ENCODE results near the gene SLC35B2.

Gene SLC35B2

DNA sequence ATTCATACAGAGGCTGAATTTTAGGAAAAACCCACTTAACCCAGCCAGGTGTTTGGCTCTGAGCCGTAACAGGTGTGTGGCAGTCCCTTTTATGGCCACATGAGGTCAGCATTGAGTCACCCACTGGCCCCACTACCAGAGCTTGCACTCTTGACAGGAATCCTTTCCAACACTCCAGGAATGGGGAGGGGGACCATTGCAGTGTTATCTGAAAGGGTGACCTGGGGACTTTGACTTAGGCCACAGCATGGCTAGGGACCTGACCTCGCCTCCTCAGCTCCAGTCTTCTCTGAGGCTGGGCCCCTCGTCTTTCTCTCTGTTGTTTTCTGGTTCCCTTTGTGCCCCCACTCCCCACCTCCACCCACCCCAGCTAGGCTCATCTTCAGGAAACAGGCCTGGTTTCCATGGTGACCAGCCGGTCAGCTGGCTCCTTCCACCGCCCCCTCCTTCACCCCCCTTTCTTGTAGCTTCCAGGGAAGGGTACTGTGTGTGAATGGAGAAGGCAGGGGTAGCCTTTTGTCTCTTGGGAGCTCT is 10.8 kb upstream of the SLC35B2 start:
- no peak for DNase-seq (ENCODE audit: low read depth in 2 of 2)

DNA sequence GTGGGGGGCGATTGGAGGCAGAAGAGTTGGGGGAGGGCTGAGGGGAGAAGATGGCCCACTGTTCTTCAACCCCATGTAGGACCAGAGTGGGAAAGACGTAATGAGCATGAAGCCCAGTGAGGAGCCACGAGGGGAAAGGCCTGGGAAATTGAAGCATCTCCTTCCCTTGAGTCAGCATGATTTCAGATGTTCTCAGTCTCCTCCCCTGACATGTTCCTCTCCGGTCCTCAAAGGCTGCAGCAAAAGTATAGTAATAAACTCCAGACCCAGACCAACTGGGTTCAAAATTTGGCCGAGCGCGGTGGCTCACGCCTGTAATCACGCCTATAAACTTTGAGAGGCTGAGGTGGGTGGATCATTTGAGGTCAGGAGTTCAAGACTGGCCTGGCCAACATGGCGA is 9.9 kb upstream of the SLC35B2 start:
- DNase-seq (ENCODE audit: low read depth in 2 of 2) = no peak

DNA sequence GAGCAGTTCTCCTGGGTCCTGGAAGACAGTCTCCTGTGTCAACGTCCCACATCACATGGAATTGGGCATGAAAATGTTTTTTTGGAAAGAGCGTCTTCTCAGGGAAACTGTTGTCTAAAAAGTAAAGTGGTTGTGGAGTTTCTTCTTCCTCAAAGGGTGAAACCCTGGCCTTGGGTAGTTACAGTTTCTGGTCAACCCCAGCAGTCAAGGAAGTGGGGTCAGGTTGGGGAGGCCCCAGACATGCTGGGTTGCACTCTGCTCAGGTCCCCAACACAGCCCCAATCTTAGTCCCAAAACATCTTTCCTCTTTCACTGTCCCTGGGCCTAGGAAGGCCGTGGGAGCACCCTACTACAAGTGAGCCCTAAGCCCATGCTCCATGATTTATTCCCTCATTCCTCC is 9.0 kb upstream of the SLC35B2 start:
- no peak for DNase-seq (ENCODE audit: low read depth in 2 of 2)

DNA sequence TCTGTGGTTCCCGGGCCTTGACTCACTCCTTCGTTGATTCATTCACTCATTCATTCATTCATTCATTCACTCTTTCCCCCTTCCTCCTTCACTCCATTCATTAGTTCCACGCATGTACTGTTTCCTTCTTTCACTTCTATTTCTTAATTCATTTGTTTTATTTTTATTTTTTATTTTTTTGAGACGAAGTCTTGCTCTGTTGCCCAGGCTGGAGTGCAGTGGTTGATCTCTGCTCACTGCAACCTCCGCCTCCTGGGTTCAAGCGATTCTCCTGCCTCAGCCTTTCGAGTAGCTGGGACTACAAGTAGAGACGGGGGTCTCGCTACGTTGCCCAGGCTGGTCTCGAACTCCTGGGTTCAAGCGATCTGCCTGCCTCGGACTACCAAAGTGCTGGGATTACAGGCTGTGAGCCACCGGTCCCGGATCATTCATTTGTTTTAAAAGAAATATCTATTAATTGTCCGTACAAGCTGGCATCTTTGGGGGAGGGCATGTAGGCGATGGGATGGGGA is 8.4 kb upstream of the SLC35B2 start:
- DNase-seq (ENCODE audit: low read depth in 2 of 2) = no peak

DNA sequence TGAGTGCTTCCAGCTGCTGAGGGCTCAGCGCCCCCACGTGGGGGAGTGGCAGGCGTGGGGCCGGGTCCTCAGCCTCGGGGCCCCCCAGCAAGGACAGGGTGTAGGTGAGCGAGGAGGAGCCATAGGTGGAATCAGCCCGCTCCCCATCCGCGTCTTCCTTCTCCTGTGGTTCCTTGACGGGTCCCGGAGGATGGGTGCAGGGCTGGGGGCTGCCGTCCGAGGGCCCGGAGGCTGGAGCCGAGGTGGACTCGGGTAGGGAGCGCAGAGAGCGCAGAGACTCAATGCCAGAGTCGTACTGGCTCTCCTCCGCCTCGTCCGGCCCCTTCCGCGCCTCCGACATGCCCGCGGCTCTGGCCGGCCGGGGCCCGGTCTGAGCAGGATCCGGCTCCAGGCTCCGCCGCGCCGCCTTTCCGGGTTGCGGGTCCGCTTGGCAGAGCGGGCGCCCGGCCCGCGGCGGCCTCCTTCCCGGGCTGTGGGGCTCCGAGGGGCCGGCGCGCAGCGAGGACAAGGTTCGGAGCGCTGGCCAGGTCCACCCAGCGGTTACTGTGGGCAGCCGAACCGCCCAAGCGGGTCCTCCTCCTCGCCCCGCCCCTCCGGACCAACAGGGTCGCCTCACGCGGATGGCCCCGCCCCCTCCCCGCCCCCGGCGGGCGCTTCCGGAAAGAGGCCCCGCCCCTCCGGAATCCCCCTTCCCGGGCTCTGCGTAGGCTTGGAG is 7.8 kb upstream of the SLC35B2 start, which contains the start of gene NFKBIE:
Gene NFKBIE (minus strand): TSS at position 545 of the 715 bp plus-strand sequence. CDS start 205 bp downstream, at position 340.
- DNase-seq (ENCODE audit: low read depth in 2 of 2) = peak; percentile 66

DNA sequence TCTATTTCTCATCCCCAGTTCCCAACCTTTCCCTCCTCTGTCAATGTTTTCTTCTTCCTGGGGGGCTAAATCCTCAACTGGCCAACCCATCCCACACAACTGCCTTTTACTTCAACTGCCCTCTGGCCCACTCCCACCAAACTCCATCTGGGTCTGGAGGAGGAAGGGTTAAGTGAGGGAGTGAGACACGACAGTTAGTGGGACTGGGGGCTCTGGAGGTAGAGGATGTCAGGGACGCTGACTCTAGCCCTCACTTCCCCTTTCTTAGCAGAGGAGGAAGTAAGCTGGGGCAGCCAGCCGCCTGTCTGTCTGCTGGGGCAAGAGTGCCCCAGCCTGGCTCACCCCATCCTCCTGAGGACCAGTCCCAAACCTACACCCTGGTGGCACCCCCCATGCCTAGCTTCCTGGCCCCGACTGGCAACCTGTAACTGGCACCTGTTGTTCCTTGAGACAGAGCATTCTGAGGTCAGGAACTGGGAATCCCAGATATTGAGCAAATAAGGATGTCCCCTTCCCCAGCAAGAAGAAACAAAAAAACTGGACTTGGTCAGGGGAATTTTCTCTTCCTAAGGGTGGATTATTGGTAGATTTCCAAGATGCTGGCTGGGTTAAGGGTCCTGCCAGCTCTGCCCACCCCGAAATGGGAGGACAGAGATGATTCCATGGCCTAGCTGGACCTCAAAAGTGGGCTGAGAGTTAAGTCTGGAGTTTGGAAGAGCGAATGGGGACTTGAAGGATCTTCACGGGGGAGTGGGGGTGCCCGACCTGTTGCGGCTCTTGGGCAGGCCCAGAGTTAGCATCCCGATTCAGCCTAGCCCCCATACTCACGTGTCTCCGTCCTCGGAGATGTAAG is 7.1 kb upstream of the SLC35B2 start:
- no peak for DNase-seq (ENCODE audit: low read depth in 2 of 2)

DNA sequence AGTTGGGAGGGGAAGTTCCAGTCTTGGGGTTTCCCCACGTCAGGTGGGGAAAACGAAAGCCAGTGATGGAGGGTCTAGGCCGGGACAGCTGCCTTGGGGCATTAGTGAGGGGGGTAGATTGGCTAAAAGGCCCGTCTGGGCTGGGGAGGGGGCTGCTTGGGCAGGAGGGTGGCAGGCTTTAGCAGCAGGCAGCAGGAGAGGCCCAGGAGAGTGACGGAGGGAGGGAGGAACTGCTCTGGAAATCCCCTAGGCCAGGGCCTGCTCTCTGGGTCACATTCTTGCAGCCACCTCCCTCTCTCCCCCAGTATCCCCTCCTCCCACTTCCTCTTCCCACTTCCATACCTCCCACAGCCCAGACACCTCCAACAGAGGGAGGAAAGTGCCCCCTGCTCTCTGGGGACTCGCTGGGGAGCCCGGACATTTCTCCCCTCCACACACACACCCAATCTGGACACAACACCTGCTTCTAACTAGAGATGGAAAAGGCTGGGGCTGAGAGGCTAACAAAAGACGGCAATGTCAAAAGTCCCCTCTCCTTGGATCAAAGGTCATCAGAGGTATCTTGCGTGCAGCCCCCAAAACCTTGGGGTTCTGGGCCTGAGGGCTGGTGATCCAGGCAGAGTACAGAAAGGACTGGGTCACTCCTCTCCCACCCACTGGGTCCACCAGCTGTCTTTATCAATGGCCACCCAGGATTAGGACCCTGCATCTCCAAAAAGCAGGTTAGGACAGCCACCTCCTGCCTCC is 6.2 kb upstream of the SLC35B2 start:
- DNase-seq (ENCODE audit: low read depth in 2 of 2) = no peak

DNA sequence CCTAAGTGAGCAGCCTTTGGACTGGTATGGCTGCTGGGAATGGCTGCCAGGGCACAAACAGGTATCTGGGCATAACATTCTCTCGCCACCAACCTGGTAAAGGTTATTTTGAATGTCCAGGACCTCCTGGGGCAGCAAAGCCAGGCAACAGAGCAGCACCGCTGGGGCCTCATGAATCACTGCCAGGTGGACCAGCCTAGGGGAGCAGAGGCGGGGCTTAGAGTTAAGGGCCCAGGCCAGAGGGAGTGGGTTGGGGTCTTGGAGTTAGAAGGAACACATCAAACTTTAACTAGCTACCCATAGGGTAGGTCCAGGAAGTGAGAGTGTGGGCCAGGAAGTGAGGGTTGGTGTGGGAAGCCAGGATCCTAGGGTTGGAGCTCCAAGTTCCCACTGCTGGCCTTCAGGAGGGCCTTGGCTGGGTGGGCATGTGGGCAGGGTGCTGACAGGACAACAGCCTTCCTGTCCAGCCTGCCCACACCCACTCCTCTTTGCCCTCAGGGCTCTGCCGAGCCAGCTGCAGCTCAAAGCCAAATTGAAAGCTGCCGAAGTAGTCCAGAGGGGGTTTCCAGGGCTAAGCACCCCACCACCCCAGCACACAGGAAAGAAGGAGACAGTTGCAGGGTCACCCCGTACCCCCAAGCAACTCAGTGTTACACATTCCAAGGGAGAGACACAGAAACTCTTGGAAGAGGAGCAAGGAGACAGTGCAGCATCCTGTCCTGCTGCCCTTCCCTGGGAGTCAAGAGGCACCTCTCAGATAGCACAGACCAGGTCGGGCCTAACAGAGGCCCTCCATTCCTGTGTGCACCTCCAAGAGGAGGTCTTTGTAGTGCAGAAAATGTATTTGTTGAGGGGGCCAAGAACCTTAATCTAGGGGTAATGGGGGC is 5.4 kb upstream of the SLC35B2 start:
- no peak for DNase-seq (ENCODE audit: low read depth in 2 of 2)

DNA sequence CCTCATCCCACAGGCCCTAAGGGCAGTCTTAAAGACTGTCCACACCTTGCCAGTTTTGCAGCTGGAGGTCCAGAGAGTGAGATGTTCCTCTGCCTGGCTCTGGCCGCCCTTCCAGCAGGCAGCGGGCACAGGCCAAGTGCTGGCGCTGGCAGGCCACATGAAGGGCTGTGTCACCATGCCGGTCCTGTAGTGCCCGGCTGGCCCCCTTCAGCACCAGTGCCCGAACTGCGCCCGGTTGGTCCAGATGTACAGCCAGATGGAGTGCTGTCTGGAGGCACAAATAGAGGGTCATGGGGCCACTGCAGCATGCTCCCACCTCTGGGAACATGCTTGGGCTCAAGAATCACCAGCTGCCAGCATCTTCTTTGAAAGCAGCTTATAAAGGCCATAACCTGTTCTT is 4.3 kb upstream of the SLC35B2 start:
- DNase-seq (ENCODE audit: low read depth in 2 of 2) = no peak

DNA sequence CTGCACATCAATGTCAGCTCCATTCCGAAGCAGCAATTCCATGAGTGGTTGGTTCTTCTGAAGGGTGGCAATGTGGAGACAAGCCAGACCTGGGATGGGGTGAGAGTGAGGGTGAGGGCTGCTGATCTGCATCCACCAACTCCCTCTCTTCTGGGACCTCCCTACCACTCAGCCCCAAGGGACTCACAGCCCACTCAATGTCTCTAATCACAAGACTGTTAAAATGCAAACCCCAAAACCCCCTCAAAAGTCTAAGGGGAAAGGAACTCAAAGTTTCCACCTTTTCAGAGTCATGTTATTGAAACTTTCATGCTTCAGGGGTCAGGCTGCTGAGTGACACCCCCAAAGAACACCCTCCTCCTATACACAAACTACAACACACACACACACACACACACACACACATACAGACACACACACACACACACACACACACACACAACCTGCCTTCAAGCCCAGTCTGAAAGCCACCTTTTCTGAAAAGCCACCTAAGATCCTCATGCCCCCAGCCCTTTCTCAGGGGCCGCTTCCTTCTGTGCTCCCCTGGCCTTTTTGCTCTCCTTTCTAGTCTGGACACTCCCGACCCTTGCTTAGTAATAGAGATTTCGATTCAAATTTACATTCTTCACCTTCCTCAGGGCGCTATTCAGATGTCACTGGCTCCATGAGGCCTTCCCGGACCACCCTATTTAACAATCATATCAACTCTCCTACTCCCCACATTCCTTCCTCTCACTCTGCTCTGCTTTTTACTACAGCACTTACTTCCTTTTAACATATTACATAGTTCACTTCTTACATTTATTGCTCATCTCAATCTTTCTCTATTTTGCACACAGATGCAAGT is 3.3 kb upstream of the SLC35B2 start:
- no peak for DNase-seq (ENCODE audit: low read depth in 2 of 2)

DNA sequence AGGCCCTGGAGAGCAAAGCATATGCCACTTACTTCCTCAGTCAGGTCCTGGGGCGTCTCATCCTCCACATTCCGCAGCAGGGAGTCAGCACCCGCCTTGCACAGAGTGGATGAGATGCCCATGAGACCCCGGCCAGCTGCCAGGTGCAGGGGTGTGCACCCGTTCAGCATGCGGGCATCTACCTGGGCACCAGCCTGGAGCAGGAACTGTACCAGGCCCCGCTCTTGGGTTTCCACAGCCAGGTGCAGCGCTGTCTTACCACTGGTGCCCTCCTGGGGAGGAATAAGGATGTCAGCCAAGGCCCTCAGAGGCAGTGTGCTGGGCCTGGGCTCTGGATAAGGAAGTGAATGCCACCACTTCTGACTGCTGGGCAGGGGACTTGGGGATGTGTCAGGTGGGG is 2.7 kb upstream of the SLC35B2 start:
- no peak for DNase-seq (ENCODE audit: low read depth in 2 of 2)

DNA sequence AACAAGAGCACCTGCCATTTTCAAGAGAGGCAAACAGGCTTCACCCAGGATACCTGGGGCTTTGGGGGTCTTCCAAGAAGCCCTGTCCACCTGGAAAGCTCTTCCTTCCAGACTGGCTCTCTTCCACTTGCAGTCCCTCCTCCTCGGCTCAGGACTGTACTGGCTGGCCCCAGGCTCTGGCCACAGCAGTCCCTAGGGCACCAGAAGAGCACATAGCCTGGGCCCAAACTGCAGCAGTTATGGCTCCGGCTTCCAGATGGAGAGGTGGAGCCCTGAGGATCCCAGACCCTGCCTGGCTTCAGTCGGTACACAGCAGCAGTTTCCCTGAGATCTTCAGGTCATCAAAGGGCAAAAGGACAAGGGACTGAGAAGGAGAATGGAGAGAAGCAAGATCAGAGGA is 1.6 kb upstream of the SLC35B2 start:
- DNase-seq (ENCODE audit: low read depth in 2 of 2) = no peak

DNA sequence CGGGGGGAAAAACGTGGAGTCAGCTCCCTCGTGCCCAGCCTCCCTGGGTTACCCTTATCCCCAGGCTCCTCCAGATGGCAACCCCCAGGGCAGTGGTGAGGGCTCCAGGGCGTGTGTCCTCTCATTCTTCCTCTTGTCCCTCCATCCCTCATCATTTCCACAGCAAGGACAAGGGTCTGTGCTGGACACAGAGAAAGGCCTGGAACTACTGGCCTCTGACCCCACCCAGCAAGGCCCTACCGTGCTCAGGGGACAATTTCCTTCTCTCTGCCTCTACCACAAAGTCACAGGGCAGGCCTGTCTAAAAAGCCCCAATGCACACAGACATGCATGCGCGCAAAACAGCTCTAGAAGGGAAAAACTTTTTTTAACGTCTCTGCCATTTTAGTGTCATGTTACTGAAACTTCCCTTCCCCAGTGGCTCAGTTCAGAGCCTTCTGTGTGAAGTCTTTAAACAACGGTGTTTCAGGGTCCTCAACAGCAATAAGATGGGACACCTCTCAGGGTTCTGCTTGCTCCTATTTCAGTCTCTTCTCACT is 1.1 kb upstream of the SLC35B2 start:
- no peak for DNase-seq (ENCODE audit: low read depth in 2 of 2)

DNA sequence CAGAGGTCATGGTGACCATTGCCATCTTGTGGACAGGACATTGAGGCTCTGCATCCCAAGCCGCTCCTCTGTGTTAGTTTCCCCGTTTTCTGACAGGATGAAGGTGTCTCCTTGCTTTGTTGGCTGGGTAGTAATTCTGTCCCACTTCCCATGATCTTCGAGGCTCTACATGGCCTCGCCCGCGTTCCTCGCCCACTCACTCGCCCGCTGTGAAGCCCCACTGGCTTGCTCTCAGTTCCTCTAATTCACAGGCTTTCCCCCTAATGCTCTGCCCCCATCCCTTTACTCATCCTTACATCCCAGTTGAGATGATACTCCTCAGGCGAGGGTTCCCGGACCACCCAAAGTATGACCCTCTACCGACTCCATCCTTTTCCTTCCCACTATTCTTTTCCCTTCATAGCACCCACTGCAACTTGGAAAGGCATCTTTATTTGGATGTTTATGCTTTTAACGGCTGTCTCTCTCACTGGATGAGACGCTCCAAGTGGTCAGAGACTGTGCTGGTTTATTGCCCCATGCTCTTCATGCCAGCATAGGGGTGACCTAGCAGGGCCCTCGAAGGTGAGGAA is 511 bp upstream of the SLC35B2 start:
- no peak for DNase-seq (ENCODE audit: low read depth in 2 of 2)

DNA sequence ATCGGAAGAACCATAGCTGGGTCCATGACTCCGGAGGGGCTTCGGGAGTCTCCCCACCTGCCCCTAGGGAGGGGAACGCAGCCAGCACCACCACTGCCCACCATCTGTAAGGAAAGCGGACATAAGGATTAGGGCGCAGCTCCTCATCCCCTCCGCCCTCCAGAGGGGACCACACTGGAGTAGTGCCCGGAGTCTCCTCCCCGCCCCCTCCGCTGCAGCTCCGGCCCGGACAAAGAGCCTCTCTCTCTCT is 628 bp downstream of the SLC35B2 start:
- DNase-seq (ENCODE audit: low read depth in 2 of 2) = no peak

DNA sequence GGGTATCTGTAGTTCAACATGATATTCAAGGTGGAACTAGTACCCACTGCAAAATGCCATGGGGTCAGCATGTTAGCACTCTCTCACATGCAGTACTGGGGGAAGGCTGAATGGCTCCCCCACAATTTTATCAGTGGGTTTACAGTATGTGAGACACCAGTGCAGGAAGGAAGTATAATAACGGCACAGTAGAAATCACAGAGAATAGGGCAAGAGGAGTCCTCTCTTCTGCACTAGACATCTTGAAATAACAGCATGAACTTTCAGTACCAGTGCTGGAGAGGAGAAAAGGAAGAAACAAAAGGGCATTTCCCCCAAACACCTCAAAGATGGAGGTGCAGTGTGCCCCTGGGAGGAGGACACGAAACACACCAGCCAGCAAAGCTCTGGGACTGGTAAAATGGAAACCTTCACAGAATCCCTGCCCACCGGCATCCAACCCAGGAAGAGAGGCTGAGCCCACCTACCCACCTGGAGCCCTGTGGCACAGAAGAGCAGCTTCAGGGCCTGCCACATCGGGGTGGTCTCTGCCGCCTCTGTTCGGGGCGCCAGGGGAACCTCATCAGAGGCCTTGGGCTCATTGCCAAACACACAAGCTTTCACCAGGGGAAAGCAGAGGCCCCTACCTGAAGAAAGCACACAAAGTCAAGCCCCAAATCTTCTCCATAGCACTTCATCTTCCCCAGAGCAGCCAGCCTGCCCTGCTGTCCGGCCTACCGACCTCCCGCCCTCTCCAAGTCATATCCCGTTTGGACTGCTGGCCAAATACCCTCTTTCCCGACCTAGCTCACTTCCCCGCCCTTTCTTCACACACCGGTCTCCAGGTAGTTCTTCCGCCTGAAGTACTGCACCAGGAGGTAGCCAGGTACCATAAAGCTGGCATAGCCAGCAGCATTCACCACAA is 1.2 kb downstream of the SLC35B2 start:
- no peak for DNase-seq (ENCODE audit: low read depth in 2 of 2)

DNA sequence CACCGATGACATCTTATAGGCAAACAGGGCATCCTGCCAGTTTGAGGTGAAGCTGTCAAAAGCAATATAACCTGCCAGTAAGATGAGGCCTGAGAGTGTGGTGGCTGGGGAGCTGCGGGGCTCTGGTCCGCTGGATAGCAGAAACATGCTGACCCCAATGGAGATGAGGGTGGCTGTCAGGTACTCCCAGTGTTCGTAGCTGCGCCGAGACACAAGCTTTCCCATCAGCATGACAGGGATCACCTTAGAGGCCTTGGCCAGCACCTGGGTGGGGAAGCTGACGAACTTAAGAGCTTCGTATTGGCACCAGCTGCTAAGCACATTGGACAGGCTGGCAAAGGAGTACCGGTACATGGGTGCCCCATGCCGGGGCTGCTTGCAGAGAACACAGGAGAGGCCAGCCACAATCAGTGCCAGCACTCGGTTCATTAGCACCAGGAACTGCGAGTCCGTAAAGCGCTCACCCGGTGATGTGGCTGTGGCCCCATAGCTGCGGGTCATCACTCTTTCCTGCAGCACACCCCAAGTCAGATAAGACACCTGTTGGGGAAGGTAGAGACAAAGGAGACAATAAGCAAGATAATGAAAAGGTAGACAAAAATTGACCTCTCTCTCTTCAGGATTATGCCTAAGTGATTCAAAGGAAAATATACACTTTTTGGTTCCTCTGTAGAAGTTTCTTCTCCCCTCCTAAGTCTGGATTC is 2.1 kb downstream of the SLC35B2 start:
- DNase-seq (ENCODE audit: low read depth in 2 of 2) = no peak
